Non-pigmented ciliary epithelial cell (primary cell): ENCODE measurements around the gene CASD1.

Experiments used
- DNase-seq: peaks from one replicate; pipeline ENCODE4 v3.0.0-alpha.2; 2010; ENCODE audit warnings: low read depth

CASD1 gene

GRCh38 chr7:94513565-94513860, 3.9 kb downstream of the CASD1 start:
- DNase-seq = no peak

- no peak for DNase-seq
Observed at GRCh38 chr7:94514140-94514889, 4.7 kb downstream of the CASD1 start.

- no peak for DNase-seq
Observed at GRCh38 chr7:94514917-94515316, 5.3 kb downstream of the CASD1 start.

DNA sequence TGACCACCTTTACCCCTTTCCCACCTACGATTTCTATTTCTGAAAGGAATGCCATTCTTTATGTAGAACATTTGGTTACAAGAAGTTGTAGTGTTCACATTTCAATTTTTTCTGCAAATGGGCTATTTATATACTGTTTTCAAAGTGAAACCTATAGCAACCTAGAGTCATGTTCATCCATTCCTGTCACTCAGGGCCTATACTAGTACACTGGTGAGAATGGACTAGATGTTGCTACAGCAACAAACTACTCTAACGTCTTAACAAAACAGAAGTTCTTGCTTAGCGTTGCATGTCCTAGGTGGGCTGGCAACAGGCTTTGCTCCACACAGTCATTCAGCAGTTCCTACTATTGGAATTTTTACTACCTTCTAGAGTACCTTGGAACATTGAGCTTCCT, 16.3 kb downstream of the CASD1 start:
- DNase-seq = no peak

- DNase-seq = peak; percentile 65
Observed at GRCh38 chr7:94529516-94529915, 19.9 kb downstream of the CASD1 start.

- DNase-seq = no peak
Observed at GRCh38 chr7:94530109-94530508, 20.5 kb downstream of the CASD1 start.

DNA sequence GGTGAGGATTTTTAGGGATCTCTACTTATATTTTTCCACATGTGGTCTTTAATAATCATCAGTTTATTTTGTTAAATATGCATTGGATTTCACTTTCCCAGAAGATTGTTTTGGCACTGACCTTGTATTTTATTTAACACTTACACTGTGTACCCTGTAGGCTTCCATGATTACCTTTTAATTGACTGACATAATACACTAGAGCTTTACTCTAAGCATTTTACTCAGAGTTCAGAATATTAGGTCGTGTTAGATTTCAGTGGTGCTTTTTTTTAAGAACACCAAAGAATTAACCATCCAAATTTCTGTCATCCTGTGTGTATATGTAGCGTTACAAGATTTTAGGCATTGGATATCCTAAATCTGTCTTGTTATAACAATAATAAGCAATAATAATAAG, 23.1 kb downstream of the CASD1 start:
- no peak for DNase-seq

- DNase-seq = no peak
Observed at GRCh38 chr7:94540428-94540827, 30.8 kb downstream of the CASD1 start.

GRCh38 chr7:94547126-94547525, 37.5 kb downstream of the CASD1 start:
- DNase-seq = no peak

DNA sequence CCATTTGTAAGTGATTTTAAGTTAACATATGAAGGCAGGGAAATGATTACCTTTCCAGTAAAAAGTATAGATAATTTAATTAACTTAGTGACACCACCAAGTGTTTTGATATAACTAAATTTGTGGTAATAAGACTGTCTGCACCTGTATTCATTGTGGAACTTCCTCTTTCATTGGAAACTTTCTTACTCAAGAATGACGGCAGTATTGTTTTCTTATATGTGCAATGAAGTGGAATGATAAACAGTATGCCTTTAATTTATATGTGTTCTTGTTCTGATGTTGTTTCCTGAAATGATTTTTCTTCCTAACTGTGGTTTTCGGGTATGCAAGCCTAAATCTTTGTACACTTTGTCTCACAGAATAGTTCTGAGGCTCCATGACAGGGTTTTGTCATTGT, 46.4 kb downstream of the CASD1 start:
- no peak for DNase-seq

DNA sequence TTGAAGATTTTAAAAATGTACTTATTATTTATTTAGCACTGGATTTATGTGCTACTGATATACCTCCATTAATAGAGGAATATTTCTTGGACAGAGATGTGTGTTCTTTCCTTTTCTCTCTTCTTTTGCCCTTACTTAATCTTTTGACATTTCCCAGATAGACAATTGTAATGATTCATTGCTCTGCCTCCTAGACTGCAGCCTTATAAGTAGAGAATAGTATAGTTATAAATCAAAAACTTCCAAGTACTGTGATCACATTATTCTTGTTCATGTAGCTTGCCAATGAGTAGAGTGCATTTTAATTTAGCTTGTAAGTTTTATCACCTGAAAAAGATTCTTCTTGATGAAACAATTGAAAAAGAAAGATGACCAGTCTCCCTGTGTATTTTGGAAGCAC, 47.6 kb downstream of the CASD1 start:
- no peak for DNase-seq

- no peak for DNase-seq
Observed at GRCh38 chr7:94559972-94560371, 50.4 kb downstream of the CASD1 start.

- DNase-seq = peak; percentile 19
Observed at GRCh38 chr7:94561841-94562514, 52.4 kb downstream of the CASD1 start.

DNA sequence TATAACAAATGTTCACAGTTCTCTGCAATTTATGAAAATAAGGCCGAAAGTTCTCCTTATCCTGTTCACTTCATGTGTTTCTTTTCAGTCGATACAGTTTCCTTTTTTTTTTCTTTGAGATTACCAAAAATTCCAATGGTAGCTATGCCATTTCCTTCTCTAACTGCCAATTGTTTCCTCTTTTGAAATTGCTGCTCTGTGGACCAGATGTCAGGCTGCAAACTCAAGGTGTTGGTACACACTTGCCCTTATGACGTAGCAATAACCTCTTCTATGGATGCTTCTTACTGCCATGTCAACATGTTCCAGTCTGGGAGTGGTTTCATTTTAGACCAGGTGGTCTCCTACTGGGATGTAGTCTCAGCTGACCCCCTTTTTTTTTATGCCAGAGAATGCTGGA, 52.9 kb downstream of the CASD1 start:
- no peak for DNase-seq

DNA sequence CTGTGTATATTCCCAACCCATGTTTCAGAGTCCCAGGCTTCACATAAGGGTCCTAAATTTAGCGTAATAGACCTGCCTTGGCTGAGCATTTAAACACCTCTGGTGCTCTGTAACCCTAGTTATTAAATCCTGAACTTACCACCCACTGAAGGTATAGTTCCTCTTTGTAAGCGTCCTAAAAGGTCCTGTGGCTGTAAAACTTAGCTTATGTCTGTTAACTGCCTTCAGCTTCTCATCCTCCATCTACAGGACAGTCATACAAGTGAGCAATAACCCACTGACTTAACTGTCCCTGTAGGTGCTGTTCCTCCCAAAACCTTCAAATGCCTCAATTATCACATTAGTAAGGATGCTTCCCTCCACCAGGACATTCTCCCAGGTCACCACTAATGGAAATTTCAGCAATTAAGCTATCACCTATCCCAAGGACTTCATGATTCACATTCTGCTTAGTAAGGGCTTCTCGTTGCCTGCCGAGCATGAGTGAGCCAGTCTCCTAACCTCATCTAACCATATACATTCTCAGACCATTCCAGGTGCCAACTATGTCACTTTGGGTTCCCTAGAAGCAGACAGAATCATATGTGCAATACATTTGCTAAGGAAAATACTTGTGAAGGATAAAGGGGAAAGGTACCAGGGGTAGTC, 55.8 kb downstream of the CASD1 start:
- no peak for DNase-seq

DNA sequence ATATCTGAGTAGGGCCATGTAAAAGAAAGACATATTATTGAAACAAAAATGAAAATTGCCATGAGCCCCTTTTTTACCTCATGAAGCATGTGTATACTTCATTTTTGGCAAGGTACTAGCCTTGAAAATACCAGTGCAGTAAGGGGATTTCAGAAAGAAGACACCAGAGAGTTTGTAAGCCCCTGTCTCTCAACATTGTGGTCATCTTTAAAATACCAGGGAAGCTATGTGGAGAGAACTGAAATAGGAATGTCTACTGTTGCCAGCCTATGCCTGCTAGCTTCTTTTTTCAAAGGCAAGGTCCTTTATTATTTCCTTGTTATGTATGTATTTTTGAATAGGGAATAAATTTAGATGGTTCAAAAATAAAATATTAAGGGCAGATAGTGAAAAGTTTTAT, 57.8 kb downstream of the CASD1 start:
- DNase-seq = no peak

DNA sequence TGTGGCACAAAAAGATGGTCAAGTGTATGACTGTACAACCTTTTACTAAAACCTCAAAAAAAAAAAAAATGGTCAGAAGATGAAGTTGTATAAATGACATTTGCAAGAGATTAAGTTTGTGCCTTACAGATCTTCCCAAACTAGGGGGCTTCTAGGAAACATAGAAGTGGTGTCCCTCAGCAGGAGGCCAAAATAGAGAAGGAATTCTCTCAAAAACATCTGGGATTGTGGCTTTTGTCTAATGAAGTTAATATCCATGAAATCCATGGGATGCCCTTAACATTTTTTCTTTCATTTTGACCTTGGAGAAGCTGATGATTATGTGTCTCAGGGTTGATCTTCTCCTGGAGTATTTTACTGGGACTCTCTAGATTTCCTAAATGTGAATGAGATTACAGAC, 62.2 kb downstream of the CASD1 start:
- DNase-seq = no peak

DNA sequence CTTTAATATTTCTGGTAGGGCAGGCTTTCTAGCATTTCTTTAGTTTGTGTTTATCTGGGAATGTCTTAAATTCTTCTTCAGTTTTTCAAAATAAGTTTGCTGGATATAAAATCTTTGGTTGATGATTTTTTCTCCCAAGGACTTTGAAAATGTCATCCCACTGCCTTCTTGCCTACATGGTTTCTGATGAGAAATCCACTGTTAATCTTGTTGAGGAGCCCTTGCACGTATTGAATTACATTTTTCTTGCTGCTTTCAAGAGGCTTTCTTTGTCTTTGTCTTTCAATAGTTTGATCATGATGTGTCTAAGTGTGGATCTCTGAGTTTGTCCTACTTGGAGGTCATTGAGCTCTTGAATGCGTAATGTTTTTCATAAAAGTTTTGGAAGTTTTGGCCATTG, 66.0 kb downstream of the CASD1 start:
- DNase-seq = no peak

DNA sequence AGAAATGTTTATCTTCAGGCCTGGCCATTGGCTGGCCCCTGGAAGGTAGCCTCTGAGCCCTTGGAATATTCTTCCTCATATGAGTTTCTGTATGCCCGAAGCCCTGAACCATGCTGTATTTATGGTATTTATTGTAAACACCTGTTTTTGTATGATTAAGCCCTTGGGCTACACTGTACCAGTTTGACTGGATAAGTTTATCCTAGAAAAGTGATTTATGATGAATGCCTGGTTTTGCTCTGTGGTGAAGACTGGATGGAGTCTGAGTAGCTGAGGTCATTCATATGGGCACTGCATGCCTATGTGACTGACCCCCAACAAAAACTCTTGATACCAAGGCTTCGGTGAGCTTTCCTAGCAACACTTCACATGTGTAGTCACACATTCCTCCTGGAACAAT, 66.7 kb downstream of the CASD1 start:
- no peak for DNase-seq

GRCh38 chr7:94577357-94577756, 67.7 kb downstream of the CASD1 start:
- no peak for DNase-seq

DNA sequence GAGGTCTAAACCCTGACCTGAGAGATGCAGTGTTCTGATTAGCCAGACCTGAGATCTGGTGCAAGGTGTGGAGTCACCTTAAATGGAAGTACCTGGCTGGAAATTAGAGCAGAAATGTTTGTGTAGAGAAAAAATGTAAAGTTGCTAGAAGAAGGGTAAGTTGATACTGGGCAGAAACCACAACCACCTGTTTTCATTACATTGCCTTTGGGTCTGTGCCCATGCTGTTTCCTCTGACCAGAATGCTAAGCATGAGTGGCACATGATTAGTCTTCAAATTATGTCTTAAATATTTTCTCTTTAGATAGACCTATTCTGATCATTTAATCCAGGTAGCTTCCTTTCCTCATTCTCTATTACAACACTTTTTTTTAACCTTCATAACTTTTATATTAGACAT, 69.0 kb downstream of the CASD1 start:
- no peak for DNase-seq

- DNase-seq = no peak
Observed at GRCh38 chr7:94579470-94579869, 69.9 kb downstream of the CASD1 start.

DNA sequence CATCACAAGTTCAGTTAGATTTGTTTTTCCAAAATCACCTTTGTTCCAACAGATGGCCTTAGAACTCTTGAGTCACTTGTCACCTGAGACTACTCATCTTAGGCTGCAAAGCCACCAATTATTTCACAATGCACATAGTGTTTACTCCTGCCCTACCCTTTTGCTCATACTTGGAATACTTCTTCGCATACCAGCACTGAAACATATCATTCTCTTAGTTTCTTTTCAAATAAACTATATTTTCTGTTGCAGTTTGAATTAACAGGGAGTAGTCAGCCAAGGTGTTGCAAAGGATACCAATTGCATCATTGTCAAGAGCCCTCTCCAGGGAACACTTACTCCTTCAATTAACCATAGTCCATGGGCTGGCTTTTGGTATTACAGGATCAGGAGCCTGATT, 71.0 kb downstream of the CASD1 start:
- peak; percentile 20 for DNase-seq

DNA sequence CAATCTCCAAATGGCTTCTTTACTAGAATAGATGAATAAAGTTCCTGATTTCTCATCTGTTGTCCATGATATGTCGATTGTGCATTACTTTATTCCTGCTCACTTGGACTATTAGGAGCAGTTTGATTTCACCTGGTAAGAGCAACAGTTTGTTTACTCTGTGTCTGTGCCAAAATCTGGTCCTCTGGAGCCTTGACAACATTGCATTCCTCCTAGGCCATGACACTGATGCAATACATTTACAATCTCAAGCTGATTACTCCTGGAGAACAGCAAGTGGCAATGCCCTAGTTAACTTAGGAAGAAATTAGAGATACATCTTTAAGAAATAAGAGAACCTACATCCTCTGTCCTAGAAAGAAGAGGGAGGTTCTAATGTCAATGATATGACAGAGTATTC, 74.5 kb downstream of the CASD1 start:
- DNase-seq = no peak
